ENCODE measurements around the gene CUZD1.

DNA sequence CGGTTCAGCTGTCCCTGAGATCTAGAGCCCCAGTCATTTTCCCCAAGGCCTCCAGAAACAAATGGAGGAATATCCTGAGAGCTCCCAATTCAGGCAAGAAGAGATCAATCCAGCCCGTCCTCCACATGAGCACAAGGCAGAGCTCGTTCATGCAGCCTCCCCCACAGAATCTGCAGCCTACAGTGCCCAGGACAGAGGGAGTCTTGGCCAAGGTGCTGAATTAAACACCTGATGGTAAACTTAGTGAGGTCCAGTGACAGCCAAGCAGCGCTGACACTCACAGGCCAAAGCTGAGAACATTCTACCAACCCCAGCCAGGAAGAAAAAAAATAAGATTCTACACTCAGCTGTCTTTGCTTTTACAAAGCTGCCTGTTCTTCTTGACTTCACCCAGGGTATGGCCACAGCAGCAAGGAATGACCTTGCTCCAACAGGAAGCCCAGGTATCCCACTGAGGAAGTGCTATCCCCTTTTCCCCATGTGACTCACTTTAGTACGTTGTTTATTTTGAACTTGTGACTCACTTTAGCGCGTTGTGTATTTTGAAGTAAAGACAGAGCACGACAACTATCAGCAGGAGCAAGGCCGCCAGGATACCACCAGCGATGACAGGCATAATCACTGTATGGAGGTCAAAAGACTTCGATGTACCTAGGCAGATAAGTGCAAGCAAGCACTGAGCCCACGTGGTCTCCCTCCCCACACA lies 4.4 kb upstream of the CUZD1 start:
- no peak for TF ChIP-seq POLR2AphosphoS5 (IDR thresholded peaks at IDR 0.05; ENCODE audit: borderline replicate concordance, low read depth, low read length)
- no peak for TF ChIP-seq EZH2 (IDR thresholded peaks at IDR 0.05)

All from SK-N-MC (cell line).